Measurements from ENCODE around the gene WASF3. TPM values are rescaled to one million over a fixed set of nuclear protein-coding genes. Genes with fewer than 3 reads are reported as not detected.
"Not testable (repeated sequence)": the region's sequence is repeated elsewhere in the genome, so short reads cannot be mapped to it uniquely, and the experiment has no call there.

The WASF3 gene
- total RNA-seq, 4 donors from 2014 or later = 5.4 to 11.6 (median 7.6) TPM

DNA sequence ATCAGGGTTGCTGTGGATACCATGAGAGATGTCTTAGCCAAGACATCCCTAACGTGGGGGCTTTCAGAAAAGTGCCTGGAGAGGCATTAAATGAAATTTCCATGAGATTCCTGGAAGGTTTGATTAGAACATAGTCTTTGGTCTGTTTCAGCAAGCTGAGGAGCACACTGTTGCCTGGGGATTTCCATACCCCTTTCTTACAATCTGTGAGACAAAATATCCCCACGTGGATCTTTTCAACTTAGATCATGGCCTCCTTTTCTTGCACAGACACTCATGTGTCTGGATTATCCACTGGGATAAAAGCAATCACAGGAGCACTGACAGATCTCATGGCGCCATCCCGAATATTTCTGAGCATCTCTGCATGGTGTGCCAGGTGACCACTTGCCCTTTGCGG is 161.4 kb downstream of the WASF3 start:
- Histone ChIP-seq H3K27me3 (no peaks in the 10 kb centered on the region), H3K4me1 (no peaks in the 10 kb centered on the region), H3K36me3 (no peaks in the 10 kb centered on the region), H3K27ac (no peak overlapping the region), H3K9me3 (no peaks in the 10 kb centered on the region), H3K4me3 (no peak overlapping the region)
- in situ Hi-C loops (cut with MboI; ENCODE audit: low sequenced_read_pairs in 4 of 4) = loop anchor here in 1 of 4 donors (25.0 kb wide), 1 partner anchor 218 kb away; no protein-coding TSS in a partner anchor
- DNase-seq (no peak), ATAC-seq (no peak)
- TF ChIP-seq, protein P1, sequence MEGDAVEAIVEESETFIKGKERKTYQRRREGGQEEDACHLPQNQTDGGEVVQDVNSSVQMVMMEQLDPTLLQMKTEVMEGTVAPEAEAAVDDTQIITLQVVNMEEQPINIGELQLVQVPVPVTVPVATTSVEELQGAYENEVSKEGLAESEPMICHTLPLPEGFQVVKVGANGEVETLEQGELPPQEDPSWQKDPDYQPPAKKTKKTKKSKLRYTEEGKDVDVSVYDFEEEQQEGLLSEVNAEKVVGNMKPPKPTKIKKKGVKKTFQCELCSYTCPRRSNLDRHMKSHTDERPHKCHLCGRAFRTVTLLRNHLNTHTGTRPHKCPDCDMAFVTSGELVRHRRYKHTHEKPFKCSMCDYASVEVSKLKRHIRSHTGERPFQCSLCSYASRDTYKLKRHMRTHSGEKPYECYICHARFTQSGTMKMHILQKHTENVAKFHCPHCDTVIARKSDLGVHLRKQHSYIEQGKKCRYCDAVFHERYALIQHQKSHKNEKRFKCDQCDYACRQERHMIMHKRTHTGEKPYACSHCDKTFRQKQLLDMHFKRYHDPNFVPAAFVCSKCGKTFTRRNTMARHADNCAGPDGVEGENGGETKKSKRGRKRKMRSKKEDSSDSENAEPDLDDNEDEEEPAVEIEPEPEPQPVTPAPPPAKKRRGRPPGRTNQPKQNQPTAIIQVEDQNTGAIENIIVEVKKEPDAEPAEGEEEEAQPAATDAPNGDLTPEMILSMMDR (IDR thresholded peaks at IDR 0.05 in 4 of 5, conservative IDR thresholded peaks at IDR 0.05 in 1 of 5) = no peak
- TF ChIP-seq POLR2A (IDR thresholded peaks at IDR 0.05) = no peak
- intact Hi-C loops (cut with DNase I; ENCODE audit: low total_unique reads) = no loop called here

GRCh38 chr13:26719356-26719945 is 162.0 kb downstream of the WASF3 start:
- ATAC-seq (no peak), DNase-seq (no peak)
- Histone ChIP-seq H3K4me3 (no peak overlapping the region), H3K4me1 (no peaks in the 10 kb centered on the region), H3K9me3 (no peaks in the 10 kb centered on the region), H3K27ac (no peak overlapping the region), H3K36me3 (no peaks in the 10 kb centered on the region), H3K27me3 (no peaks in the 10 kb centered on the region)
- intact Hi-C loops (cut with DNase I; ENCODE audit: low total_unique reads) = no loop called here
- in situ Hi-C loops (cut with MboI; ENCODE audit: low sequenced_read_pairs in 4 of 4) = loop anchor here in 1 of 4 donors (25.0 kb wide), 1 partner anchor 218 kb away; no protein-coding TSS in a partner anchor
- TF ChIP-seq POLR2A (IDR thresholded peaks at IDR 0.05) = no peak
- TF ChIP-seq, protein P1 (IDR thresholded peaks at IDR 0.05 in 4 of 5, conservative IDR thresholded peaks at IDR 0.05 in 1 of 5) = no peak

DNA sequence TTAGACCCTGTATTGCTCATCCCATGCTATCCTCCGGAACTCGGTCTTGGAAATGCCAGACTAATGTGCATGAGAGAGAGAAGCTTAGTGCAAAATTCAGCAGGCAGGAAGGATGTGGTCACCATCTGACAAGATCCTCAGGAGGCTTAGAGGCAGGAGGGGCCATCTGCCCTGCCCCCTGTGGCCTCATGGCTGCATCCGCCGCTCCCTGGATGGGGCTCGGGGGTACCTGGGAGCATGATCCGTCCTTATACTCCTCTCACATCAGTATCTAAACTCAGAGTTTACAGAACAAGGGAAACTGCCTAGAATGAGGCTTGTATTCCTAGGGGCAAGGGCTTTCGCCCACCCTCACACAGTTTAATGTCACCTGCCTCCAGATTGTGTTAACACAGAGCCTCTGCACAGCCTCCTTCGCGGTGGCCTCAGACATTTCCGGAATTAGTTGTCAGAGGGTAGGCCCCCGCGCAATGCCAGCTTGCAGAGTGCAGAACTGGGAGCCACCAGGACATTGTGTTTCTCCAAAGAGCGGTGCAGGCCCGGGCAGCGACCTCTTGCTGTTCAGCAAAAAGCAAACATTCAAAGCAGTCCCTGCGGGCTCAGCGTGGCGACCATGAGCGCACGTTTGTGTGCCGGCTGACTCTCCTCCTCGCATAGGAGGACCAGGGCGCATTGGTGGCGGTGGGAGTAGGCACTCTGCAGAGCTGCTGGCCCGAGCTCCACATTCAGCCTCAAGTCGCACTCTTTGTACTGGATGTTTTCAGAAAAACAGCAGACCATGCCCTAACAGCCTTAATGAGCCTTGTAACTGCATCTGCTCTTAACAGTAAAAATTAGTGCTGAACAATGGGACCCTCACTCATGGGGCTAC is 164.0 kb downstream of the WASF3 start:
- no peak overlapping the region for H3K4me3 ChIP-seq
- DNase-seq (no peak), ATAC-seq (no peak)
- H3K4me1 ChIP-seq = no peaks in the 10 kb centered on the region
- no peaks in the 10 kb centered on the region for H3K27me3 ChIP-seq
- intact Hi-C loops (cut with DNase I; ENCODE audit: low total_unique reads) = no loop called here
- no peaks in the 10 kb centered on the region for H3K36me3 ChIP-seq
- no peak for TF ChIP-seq POLR2A (IDR thresholded peaks at IDR 0.05)
- TF ChIP-seq, protein P1 (IDR thresholded peaks at IDR 0.05 in 4 of 5, conservative IDR thresholded peaks at IDR 0.05 in 1 of 5) = no peak
- in situ Hi-C loops (cut with MboI; ENCODE audit: low sequenced_read_pairs in 4 of 4) = loop anchor here in 1 of 4 donors (25.0 kb wide), 1 partner anchor 216 kb away; no protein-coding TSS in a partner anchor
- no peak overlapping the region for H3K27ac ChIP-seq
- H3K9me3 ChIP-seq = no peaks in the 10 kb centered on the region

GRCh38 chr13:26722321-26722720 is 164.8 kb downstream of the WASF3 start:
- DNase-seq (no peak), ATAC-seq (no peak)
- TF ChIP-seq POLR2A (IDR thresholded peaks at IDR 0.05) = no peak
- TF ChIP-seq, protein P1 (IDR thresholded peaks at IDR 0.05 in 4 of 5, conservative IDR thresholded peaks at IDR 0.05 in 1 of 5) = no peak
- H3K27me3 ChIP-seq = no peaks in the 10 kb centered on the region
- H3K4me1 ChIP-seq = no peaks in the 10 kb centered on the region
- H3K36me3 ChIP-seq = no peaks in the 10 kb centered on the region
- in situ Hi-C loops (cut with MboI; ENCODE audit: low sequenced_read_pairs in 4 of 4) (loop anchor here in 1 of 4 donors (25.0 kb wide), 1 partner anchor 215 kb away; no protein-coding TSS in a partner anchor), intact Hi-C loops (cut with DNase I; ENCODE audit: low total_unique reads) (no loop called here)
- H3K4me3 ChIP-seq = no peak overlapping the region
- no peaks in the 10 kb centered on the region for H3K9me3 ChIP-seq
- no peak overlapping the region for H3K27ac ChIP-seq

- in situ Hi-C loops (cut with MboI; ENCODE audit: low sequenced_read_pairs in 4 of 4) = loop anchor here in 1 of 4 donors (25.0 kb wide), 1 partner anchor 214 kb away; no protein-coding TSS in a partner anchor
- H3K4me1 ChIP-seq; H3K27ac ChIP-seq; H3K9me3 ChIP-seq; intact Hi-C loops (cut with DNase I; ENCODE audit: low total_unique reads); H3K36me3 ChIP-seq; DNase-seq; ATAC-seq; H3K27me3 ChIP-seq; H3K4me3 ChIP-seq: not testable (repeated sequence)
Observed at GRCh38 chr13:26723620-26724019, 166.1 kb downstream of the WASF3 start.

Measured in gastrocnemius medialis (tissue), 4 donors.